ENCODE results near the gene CDH16. TPM values are rescaled to one million over a fixed set of nuclear protein-coding genes. Genes with fewer than 3 reads are reported as not detected.
A peak's percentile ranks its signal among the peaks of the same experiment; 100 is the strongest.

The CDH16 gene
- total and polyA plus RNA-seq, 2 of the 13 experiments (the other 11 are each of a cell fraction or from before 2014, with no cell fraction given): 2.7 to 3.9 TPM

DNA sequence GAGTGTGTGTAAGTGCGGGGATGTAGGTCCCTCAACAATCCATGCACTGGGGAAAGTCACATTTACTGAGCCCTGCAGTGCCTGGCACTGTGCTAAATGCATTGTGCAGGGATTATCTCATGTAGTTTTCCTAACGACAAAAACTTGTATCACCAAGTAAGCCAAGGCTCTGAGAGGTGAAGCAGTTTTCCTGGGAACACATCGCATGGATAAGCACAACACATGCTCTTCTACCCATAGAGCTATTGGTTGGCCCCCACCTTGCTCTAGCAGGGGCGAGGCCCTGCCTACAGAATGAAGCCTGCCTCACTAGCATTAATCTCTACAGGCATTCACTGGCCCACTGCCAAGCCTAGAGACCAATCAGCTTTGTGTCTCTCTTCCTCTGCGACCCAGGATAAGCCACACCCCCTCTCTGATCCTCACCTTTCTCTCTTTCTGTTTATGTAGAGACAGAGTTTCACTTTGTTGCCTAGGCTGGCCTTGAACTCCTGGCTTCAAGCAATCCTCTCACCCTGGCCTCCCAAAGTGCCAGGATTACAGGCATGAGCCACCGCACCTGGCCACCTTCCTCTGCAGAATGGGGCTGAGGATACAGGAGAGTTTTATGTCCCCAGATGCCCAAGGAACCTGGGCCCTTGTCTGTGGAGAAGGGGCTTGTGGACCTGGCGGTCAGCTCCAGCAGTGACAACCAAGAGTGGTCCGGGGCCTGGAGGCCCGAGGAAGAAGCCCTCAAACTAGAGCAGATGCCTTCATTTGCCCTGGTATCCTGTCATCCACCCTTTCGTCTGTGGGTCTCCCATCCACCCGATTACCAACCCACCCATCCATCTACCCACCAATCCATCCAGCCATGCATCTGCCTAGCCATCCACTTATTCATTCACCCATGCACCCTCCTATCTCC is 12.8 kb downstream of the CDH16 start (continued):
- TF ChIP-seq PHB2 (IDR thresholded peaks at IDR 0.05; ENCODE audit: partially characterized antibody) (no peak), HOXD1 (CRISPR knock-in tag; IDR thresholded peaks at IDR 0.05) (no peak), ZSCAN31 (CRISPR knock-in tag; IDR thresholded peaks at IDR 0.05; ENCODE audit: low read depth) (no peak; the same call in 1 of the 2 replicates), TEAD2 (CRISPR knock-in tag; IDR thresholded peaks at IDR 0.05) (no peak), HMG20A (CRISPR knock-in tag; IDR thresholded peaks at IDR 0.05; ENCODE audit: borderline replicate concordance) (no peak; the same call in 1 of the 2 replicates), NKX3-1 (CRISPR knock-in tag; IDR thresholded peaks at IDR 0.05) (no peak), ARID2 (CRISPR knock-in tag; IDR thresholded peaks at IDR 0.05; ENCODE audit: borderline replicate concordance) (0 out of 2 replicates have a peak, but pooled peaks have one; percentile 19), ZNF850 (CRISPR knock-in tag; conservative IDR thresholded peaks at IDR 0.05) (no peak), FOXC1 (CRISPR knock-in tag; IDR thresholded peaks at IDR 0.05; ENCODE audit: borderline replicate concordance) (peak; percentile 30; the same call in 1 of the 2 replicates), ZFP36L1 (CRISPR knock-in tag; IDR thresholded peaks at IDR 0.05) (no peak), NR2F2 (IDR thresholded peaks at IDR 0.05; ENCODE audit: borderline replicate concordance, low read depth) (peak; percentile 68), ZNF460 (CRISPR knock-in tag; IDR thresholded peaks at IDR 0.05; ENCODE audit: borderline replicate concordance) (no peak; the same call in 1 of the 2 replicates), NFIC (IDR thresholded peaks at IDR 0.05; ENCODE audit: low read length) (peak; percentile 15; the same call in 1 of the 2 replicates)
- TF ChIP-seq, protein P1, sequence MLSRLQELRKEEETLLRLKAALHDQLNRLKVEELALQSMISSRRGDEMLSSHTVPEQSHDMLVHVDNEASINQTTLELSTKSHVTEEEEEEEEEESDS (CRISPR knock-in tag; IDR thresholded peaks at IDR 0.05; ENCODE audit: borderline replicate concordance): no peak
- TF ChIP-seq, protein P2, sequence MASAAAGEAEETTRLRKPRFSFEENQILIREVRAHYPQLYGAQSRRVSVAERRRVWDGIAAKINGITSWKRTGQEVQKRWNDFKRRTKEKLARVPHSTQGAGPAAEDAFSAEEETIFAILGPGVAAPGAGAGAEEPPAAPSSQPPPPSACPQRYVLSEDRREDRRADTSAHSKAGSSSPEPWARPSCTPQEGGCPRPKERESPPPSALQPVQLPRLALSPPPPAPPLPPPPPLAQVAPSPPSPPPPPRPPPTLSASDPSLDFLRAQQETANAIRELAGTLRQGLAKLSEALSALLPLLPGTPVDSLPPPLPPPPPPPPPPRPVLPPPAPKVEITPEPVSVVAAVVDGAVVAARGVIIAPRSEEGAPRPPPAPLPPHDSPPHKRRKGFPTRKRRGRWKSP (CRISPR knock-in tag; IDR thresholded peaks at IDR 0.05): no peak
- TF ChIP-seq, protein P3, sequence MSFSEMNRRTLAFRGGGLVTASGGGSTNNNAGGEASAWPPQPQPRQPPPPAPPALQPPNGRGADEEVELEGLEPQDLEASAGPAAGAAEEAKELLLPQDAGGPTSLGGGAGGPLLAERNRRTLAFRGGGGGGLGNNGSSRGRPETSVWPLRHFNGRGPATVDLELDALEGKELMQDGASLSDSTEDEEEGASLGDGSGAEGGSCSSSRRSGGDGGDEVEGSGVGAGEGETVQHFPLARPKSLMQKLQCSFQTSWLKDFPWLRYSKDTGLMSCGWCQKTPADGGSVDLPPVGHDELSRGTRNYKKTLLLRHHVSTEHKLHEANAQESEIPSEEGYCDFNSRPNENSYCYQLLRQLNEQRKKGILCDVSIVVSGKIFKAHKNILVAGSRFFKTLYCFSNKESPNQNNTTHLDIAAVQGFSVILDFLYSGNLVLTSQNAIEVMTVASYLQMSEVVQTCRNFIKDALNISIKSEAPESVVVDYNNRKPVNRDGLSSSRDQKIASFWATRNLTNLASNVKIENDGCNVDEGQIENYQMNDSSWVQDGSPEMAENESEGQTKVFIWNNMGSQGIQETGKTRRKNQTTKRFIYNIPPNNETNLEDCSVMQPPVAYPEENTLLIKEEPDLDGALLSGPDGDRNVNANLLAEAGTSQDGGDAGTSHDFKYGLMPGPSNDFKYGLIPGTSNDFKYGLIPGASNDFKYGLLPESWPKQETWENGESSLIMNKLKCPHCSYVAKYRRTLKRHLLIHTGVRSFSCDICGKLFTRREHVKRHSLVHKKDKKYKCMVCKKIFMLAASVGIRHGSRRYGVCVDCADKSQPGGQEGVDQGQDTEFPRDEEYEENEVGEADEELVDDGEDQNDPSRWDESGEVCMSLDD (CRISPR knock-in tag; IDR thresholded peaks at IDR 0.05; ENCODE audit: borderline replicate concordance): peak; percentile 39; the same call in 1 of the 2 replicates
- TF ChIP-seq, protein P4, sequence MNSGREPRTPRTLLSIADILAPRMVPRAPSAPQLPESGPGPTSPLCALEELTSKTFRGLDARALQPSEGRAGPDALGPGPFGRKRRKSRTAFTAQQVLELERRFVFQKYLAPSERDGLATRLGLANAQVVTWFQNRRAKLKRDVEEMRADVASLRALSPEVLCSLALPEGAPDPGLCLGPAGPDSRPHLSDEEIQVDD (CRISPR knock-in tag; IDR thresholded peaks at IDR 0.05; ENCODE audit: borderline replicate concordance): no peak
- TF ChIP-seq, protein P5, sequence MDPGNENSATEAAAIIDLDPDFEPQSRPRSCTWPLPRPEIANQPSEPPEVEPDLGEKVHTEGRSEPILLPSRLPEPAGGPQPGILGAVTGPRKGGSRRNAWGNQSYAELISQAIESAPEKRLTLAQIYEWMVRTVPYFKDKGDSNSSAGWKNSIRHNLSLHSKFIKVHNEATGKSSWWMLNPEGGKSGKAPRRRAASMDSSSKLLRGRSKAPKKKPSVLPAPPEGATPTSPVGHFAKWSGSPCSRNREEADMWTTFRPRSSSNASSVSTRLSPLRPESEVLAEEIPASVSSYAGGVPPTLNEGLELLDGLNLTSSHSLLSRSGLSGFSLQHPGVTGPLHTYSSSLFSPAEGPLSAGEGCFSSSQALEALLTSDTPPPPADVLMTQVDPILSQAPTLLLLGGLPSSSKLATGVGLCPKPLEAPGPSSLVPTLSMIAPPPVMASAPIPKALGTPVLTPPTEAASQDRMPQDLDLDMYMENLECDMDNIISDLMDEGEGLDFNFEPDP (CRISPR knock-in tag; conservative IDR thresholded peaks at IDR 0.05): peak; percentile 96; the same call in 1 of the 2 replicates
- TF ChIP-seq, protein P6, sequence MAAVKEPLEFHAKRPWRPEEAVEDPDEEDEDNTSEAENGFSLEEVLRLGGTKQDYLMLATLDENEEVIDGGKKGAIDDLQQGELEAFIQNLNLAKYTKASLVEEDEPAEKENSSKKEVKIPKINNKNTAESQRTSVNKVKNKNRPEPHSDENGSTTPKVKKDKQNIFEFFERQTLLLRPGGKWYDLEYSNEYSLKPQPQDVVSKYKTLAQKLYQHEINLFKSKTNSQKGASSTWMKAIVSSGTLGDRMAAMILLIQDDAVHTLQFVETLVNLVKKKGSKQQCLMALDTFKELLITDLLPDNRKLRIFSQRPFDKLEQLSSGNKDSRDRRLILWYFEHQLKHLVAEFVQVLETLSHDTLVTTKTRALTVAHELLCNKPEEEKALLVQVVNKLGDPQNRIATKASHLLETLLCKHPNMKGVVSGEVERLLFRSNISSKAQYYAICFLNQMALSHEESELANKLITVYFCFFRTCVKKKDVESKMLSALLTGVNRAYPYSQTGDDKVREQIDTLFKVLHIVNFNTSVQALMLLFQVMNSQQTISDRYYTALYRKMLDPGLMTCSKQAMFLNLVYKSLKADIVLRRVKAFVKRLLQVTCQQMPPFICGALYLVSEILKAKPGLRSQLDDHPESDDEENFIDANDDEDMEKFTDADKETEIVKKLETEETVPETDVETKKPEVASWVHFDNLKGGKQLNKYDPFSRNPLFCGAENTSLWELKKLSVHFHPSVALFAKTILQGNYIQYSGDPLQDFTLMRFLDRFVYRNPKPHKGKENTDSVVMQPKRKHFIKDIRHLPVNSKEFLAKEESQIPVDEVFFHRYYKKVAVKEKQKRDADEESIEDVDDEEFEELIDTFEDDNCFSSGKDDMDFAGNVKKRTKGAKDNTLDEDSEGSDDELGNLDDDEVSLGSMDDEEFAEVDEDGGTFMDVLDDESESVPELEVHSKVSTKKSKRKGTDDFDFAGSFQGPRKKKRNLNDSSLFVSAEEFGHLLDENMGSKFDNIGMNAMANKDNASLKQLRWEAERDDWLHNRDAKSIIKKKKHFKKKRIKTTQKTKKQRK (IDR thresholded peaks at IDR 0.05; ENCODE audit: low read length): no peak

Measured in HepG2 (cell line).